Dedifferentiated amniotic fluid mesenchymal stem cell (primary cell): ENCODE results near the gene STYX.

ENCODE experiments used
- DNase-seq: peaks from one replicate; pipeline ENCODE4 v3.0.0-alpha.2; 2016; ENCODE audit errors: extremely low spot score

Gene STYX

DNA sequence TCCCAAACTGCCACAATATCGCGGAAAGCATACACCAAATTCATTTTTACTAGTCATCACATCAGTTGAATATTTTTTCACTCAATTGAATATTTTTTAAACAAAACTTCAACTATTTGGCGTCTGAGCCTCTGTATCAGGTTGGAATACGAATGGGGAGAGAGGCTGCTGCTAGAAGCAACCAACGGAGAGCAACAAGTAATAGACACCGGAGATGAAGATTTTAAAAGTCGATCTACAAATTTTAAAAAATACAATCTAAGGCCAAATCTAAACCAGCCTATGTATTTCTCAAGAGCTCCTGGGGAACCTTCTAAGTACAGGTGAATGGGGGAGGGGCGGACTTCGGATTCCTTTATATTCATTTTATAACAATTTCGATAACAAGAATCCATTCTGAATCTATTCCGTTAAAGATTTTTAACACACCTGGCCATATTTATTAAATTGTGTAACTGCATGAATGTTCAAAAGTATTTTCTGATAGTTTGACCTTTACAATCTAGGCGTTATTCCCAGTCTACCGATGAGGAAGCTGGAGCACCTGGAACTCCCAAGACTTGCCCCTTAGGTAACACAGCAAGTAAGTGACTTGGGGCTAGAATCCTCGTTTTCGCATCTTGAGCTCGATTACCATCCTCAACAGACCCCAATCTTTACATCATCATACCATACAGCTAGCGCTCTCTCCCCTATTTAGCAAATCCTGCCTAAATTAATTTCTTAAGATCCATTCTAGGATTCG is 60.2 kb downstream of the STYX start:
- DNase-seq, result no peak

DNA sequence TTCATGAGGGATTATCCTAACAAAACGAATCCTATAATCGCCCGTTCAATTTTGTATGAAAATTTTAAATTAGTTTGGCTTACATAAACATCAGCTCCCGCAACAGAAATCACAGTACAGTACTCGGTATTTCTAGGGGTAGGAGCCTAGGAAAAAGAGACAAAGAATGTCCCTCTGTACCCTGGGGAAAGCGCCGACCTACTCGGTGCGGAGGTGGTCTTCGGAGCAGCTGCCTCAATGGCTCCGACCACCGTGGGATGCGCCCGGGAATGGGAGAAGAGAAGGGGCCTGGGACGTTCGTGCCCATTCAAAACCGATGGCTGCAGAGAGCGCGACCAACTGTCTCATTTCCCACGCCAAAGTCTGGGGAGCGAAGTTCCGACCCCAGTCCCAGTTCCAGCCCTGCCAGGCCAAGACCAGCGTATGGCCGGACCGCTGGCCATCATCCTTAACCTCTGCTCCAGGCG is 60.8 kb downstream of the STYX start:
- DNase-seq, result no peak

- peak; percentile 79 for DNase-seq
Measured at GRCh38 chr14:52791223-52792096, 61.5 kb downstream of the STYX start, which contains the start of gene GNPNAT1. TSS of gene GNPNAT1 (minus strand) at chr14:52791607. CDS start at chr14:52784650, 6,957 bp downstream.

DNA sequence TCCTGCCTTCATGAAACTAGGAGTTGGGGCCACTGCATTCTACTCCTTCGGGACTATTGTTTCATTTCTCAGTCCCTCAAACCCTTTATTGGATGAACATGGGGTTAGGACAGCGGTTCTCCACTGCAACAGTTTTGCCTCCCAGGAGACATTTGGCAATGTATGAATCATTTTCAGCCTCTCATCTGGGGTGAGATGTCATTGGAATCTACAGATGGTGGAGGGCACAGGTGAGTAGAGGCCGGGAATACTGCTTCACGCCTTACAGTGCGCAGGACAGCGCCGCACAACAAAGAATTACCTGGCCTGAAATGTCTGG is 62.1 kb downstream of the STYX start:
- DNase-seq, result no peak

GRCh38 chr14:52793061-52793460 is 63.1 kb downstream of the STYX start:
- DNase-seq, result no peak

DNA sequence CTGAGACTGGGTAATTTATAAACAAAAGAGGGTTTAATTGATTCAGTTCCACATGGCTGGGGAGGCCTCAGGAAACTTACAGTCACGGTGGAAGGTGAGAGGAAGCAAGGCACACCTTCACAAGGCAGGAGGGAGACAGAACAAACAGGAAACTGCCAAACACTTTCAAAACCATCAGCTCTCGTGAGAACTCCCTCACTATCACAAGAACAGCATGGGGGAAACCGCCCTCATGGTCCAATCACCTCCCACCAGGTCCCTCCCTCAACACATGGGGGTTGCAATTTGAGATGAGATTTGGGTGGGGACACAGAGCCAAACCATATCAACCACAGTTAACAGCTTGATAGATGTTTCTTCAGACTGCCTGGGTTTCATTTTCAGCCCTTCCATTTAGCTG is 67.7 kb downstream of the STYX start:
- no peak for DNase-seq

- no peak for DNase-seq
Measured at GRCh38 chr14:52798826-52799225, 68.9 kb downstream of the STYX start.

DNA sequence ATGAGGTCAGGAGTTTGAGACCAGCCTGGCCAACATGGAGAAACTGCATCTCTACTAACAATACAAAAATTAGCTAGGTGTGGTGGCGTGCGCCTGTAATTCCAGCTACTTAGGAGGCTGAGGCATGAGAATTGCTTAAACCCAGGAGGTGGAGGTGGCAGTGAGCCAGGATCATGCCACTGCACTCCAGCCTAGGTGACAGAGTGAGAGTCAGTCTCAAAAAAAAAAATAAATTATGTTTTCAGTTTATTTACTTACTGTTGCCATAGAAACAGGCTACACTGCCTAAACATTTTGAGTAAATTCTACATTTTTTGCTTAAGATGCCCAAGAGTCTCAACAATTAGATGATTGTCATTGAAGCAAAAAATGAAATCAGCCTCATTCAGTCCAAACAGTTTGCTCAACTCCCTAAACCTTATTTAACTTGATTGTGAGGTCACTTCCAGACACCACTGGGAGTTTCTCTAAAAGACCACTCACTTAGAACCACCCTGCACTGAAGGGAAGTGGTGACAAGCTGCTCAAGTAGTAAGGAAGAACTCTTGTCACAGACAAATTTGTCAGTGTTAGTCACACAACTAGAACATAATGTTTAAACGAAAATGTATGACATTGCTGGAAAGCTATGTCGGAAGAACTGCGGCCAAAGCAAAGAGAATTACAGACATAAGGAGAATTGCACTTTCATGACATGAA is 71.2 kb downstream of the STYX start:
- peak; percentile 83 for DNase-seq

- DNase-seq, result peak; percentile 48
Measured at GRCh38 chr14:52802597-52802996, 72.6 kb downstream of the STYX start.

DNA sequence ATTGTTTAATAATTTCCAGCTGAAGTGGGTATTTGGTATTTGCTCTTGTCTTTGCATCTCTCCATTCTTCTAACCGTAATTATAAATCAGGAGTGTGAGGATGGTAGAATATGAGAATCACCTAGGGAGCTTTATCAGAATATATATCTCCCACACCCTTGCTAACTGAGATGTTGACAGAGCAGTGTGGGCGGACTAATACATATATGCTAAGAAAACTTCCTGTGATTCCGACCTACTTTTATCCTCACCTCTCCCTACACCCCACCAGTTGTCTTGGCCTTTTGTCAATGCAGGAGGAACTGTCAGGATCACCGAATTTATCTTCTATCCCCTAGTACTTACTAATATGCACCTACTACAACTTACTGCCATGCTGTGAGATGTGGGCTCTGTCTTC is 76.1 kb downstream of the STYX start:
- DNase-seq, result no peak

DNA sequence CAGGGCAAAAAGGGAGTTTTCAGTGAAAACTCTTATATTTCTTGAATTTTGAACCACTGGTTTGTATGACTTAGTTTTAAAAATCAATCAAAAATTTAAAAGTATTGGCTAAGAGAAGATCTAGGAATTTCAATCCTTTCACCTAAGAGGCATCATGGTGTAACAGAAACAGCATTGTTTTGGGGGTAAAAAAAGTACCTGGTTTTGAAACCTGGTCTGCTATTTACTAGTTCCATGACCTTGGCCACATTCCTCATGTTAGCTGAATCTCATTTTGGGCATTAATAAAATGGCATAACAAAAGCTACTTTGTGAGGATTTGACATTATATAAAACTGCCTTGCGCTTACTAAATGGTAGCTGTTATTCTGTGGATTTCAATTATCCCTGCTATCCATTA is 78.1 kb downstream of the STYX start:
- DNase-seq, result no peak

- DNase-seq, result no peak
Measured at GRCh38 chr14:52821805-52822250, 91.9 kb downstream of the STYX start.

- DNase-seq, result no peak
Measured at GRCh38 chr14:52824462-52824861, 94.5 kb downstream of the STYX start.
